Activated naive CD4-positive, alpha-beta T cell treated with anti-CD3 and anti-CD28 coated beads for 36 hours (primary cell): ENCODE results near the gene ESRRB. TPM values are rescaled to one million over a fixed set of nuclear protein-coding genes. Genes with fewer than 3 reads are reported as not detected.

Source experiments
- CTCF ChIA-PET: fragments of 350-600 bp; sonication (Branson Sonifier 250); formaldehyde crosslinking; loops from one replicate; lab custom pipeline; 2021; ENCODE audit warnings: antibody characterized with exemption; lab: Charles Lee
- DNase-seq: peaks from one replicate; pipeline ENCODE4 v3.0.0-alpha.2; 2020
- H3K27ac Mint-ChIP-seq: one replicate; pipeline ENCODE4 v1.8.0; 2021; ENCODE audit warnings: mild to moderate bottlenecking, mixed read lengths
- H3K27me3 Mint-ChIP-seq: one replicate; pipeline ENCODE4 v1.8.0; 2021; ENCODE audit warnings: low read depth, mixed read lengths
- H3K36me3 Mint-ChIP-seq: one replicate; pipeline ENCODE4 v1.8.0; 2021; ENCODE audit warnings: low read depth, mixed read lengths
- H3K4me1 Mint-ChIP-seq: one replicate; pipeline ENCODE4 v1.8.0; 2021; ENCODE audit warnings: low read depth, mixed read lengths
- H3K4me3 Mint-ChIP-seq: one replicate; pipeline ENCODE4 v1.8.0; 2021; ENCODE audit warnings: mild to moderate bottlenecking, moderate library complexity, mixed read lengths
- H3K9me3 Mint-ChIP-seq: one replicate; pipeline ENCODE4 v1.8.0; 2021; ENCODE audit warnings: mixed read lengths
- intact Hi-C: fragments of 100-400 bp; cut with micrococcal nuclease; formaldehyde crosslinking; loops from one replicate; pipeline ENCODE4 v1.15.1; 2023
- total RNA-seq, 2 experiments: library from RNA; stranded (reverse); gene quantifications; one replicate each; pipeline ENCODE4 v1.2.3, GENCODE V29; 2021

The ESRRB gene
- not detected for total RNA-seq

- CTCF ChIA-PET: interaction anchor here (0.5 to 0.6 kb wide), 2 partner anchors 196 to 226 kb away, joined by 3 to 4 read pairs; no protein-coding TSS in a partner anchor
- Mint-ChIP-seq H3K27me3 (peaks cover 56% of the 10 kb centered on the region), H3K9me3 (no peaks in the 10 kb centered on the region), H3K36me3 (no peaks in the 10 kb centered on the region), H3K27ac (no peak within 1 kb of the TSS), H3K4me1 (peaks cover 3% of the 10 kb centered on the region), H3K4me3 (no peak within 1 kb of the TSS)
- no peak for DNase-seq
- intact Hi-C loops: no loop called here
These were observed at the start of gene ESRRB for GRCh38 chr14:76375947-76376404. ESRRB (plus strand) TSS chr14:76376137; CDS start chr14:76376402, 265 bp downstream.

- DNase-seq: no peak
- Mint-ChIP-seq H3K4me3 (no peak overlapping the region), H3K27ac (no peak overlapping the region), H3K27me3 (peaks cover 36% of the 10 kb centered on the region), H3K9me3 (no peaks in the 10 kb centered on the region), H3K4me1 (no peaks in the 10 kb centered on the region), H3K36me3 (no peaks in the 10 kb centered on the region)
- intact Hi-C loops: no loop called here
- CTCF ChIA-PET: no interaction called here
These were observed 48.8 kb upstream of the ESRRB start for GRCh38 chr14:76326918-76327689.

- no peak for DNase-seq
- intact Hi-C loops: no loop called here
- H3K4me3 Mint-ChIP-seq: no peak overlapping the region
- CTCF ChIA-PET: no interaction called here
- peaks cover 36% of the 10 kb centered on the region for H3K27me3 Mint-ChIP-seq
- H3K9me3 Mint-ChIP-seq: no peaks in the 10 kb centered on the region
- H3K36me3 Mint-ChIP-seq: no peaks in the 10 kb centered on the region
- H3K27ac Mint-ChIP-seq: no peak overlapping the region
- H3K4me1 Mint-ChIP-seq: no peaks in the 10 kb centered on the region
These were observed 47.3 kb upstream of the ESRRB start for GRCh38 chr14:76328457-76329137.

- CTCF ChIA-PET: no interaction called here
- Mint-ChIP-seq H3K27me3 (peaks cover 34% of the 10 kb centered on the region), H3K36me3 (no peaks in the 10 kb centered on the region), H3K4me3 (no peak overlapping the region), H3K4me1 (no peaks in the 10 kb centered on the region), H3K9me3 (no peaks in the 10 kb centered on the region), H3K27ac (no peak overlapping the region)
- no peak for DNase-seq
- intact Hi-C loops: no loop called here
These were observed 46.6 kb upstream of the ESRRB start for GRCh38 chr14:76329154-76329928.

GRCh38 chr14:76329951-76330350 is 46.0 kb upstream of the ESRRB start:
- H3K36me3 Mint-ChIP-seq: no peaks in the 10 kb centered on the region
- no peak overlapping the region for H3K4me3 Mint-ChIP-seq
- H3K4me1 Mint-ChIP-seq: no peaks in the 10 kb centered on the region
- CTCF ChIA-PET: no interaction called here
- H3K9me3 Mint-ChIP-seq: no peaks in the 10 kb centered on the region
- intact Hi-C loops: no loop called here
- no peak overlapping the region for H3K27ac Mint-ChIP-seq
- peaks cover 34% of the 10 kb centered on the region for H3K27me3 Mint-ChIP-seq
- no peak for DNase-seq

GRCh38 chr14:76330411-76331327 is 45.3 kb upstream of the ESRRB start:
- H3K36me3 Mint-ChIP-seq: no peaks in the 10 kb centered on the region
- H3K27me3 Mint-ChIP-seq: peaks cover 34% of the 10 kb centered on the region
- DNase-seq: no peak
- H3K27ac Mint-ChIP-seq: no peak overlapping the region
- intact Hi-C loops: no loop called here
- H3K4me1 Mint-ChIP-seq: no peaks in the 10 kb centered on the region
- no peaks in the 10 kb centered on the region for H3K9me3 Mint-ChIP-seq
- no peak overlapping the region for H3K4me3 Mint-ChIP-seq
- CTCF ChIA-PET: interaction anchor here (0.5 to 1.5 kb wide), 4 partner anchors 22 to 280 kb away, joined by 3 to 8 read pairs (median 3); no protein-coding TSS in a partner anchor

- no peak overlapping the region for H3K4me3 Mint-ChIP-seq
- intact Hi-C loops: no loop called here
- no peaks in the 10 kb centered on the region for H3K4me1 Mint-ChIP-seq
- H3K27ac Mint-ChIP-seq: no peak overlapping the region
- no peaks in the 10 kb centered on the region for H3K9me3 Mint-ChIP-seq
- peaks cover 34% of the 10 kb centered on the region for H3K27me3 Mint-ChIP-seq
- CTCF ChIA-PET: interaction anchor here (0.5 to 1.5 kb wide), 4 partner anchors 21 to 281 kb away, joined by 3 to 8 read pairs (median 3); no protein-coding TSS in a partner anchor
- no peak for DNase-seq
- no peaks in the 10 kb centered on the region for H3K36me3 Mint-ChIP-seq
These were observed 44.5 kb upstream of the ESRRB start for GRCh38 chr14:76331328-76332011.

GRCh38 chr14:76333664-76334063 is 42.3 kb upstream of the ESRRB start:
- intact Hi-C loops: no loop called here
- no peak for DNase-seq
- Mint-ChIP-seq H3K36me3 (no peaks in the 10 kb centered on the region), H3K4me3 (no peak overlapping the region), H3K4me1 (no peaks in the 10 kb centered on the region), H3K27me3 (peaks cover 28% of the 10 kb centered on the region), H3K27ac (no peak overlapping the region), H3K9me3 (no peaks in the 10 kb centered on the region)
- CTCF ChIA-PET: interaction anchor here (1.2 to 1.4 kb wide), 2 partner anchors 20 to 283 kb away, joined by 3 to 5 read pairs; no protein-coding TSS in a partner anchor

- intact Hi-C loops: no loop called here
- no peaks in the 10 kb centered on the region for H3K9me3 Mint-ChIP-seq
These were observed 41.6 kb upstream of the ESRRB start for GRCh38 chr14:76334316-76334715.

GRCh38 chr14:76336876-76337275 is 39.1 kb upstream of the ESRRB start:
- Mint-ChIP-seq H3K36me3 (no peaks in the 10 kb centered on the region), H3K27me3 (peaks cover 10% of the 10 kb centered on the region), H3K27ac (no peak overlapping the region), H3K4me3 (no peak overlapping the region), H3K9me3 (no peaks in the 10 kb centered on the region), H3K4me1 (no peaks in the 10 kb centered on the region)
- CTCF ChIA-PET: interaction anchor here (1.7 kb wide), 1 partner anchor 13 kb away, joined by 3 read pairs; no protein-coding TSS in a partner anchor
- DNase-seq: no peak
- intact Hi-C loops: no loop called here

More at GRCh38 chr14:76334316-76334715, 41.6 kb upstream of the ESRRB start:
- Mint-ChIP-seq H3K27me3 (peaks cover 23% of the 10 kb centered on the region), H3K4me1 (no peaks in the 10 kb centered on the region), H3K4me3 (no peak overlapping the region), H3K27ac (no peak overlapping the region), H3K36me3 (no peaks in the 10 kb centered on the region)
- CTCF ChIA-PET: interaction anchor here (1.2 to 1.4 kb wide), 2 partner anchors 19 to 284 kb away, joined by 3 to 5 read pairs; no protein-coding TSS in a partner anchor
- no peak for DNase-seq
